Peyer's patch (tissue), 4 donors: ENCODE data around the gene PYGB.

Experiments
- POLR2A ChIP-seq, 2 donors: fragments of 450-650 bp; IDR thresholded peaks; one replicate each; pipeline ENCODE4 v1.5.1; 2017; ENCODE audit warnings: antibody characterized with exemption in 2 of 2, mild to moderate bottlenecking in 2 of 2, moderate library complexity in 2 of 2
- TF ChIP-seq, protein P1 (sequence below), 6 experiments: fragments of 450-650 bp in 4 of 6; fragments of 200-600 bp in 2 of 6; sonication (generic) in 1 of 6; IDR thresholded peaks; one replicate each; pipeline ENCODE4 v1.5.1; 2017 to 2019; ENCODE audit warnings: antibody characterized with exemption in 6 of 6, mild to moderate bottlenecking in 3 of 6, moderate library complexity in 1 of 6

- no peak for TF ChIP-seq POLR2A (IDR thresholded peaks at IDR 0.05)
- TF ChIP-seq, protein P1, sequence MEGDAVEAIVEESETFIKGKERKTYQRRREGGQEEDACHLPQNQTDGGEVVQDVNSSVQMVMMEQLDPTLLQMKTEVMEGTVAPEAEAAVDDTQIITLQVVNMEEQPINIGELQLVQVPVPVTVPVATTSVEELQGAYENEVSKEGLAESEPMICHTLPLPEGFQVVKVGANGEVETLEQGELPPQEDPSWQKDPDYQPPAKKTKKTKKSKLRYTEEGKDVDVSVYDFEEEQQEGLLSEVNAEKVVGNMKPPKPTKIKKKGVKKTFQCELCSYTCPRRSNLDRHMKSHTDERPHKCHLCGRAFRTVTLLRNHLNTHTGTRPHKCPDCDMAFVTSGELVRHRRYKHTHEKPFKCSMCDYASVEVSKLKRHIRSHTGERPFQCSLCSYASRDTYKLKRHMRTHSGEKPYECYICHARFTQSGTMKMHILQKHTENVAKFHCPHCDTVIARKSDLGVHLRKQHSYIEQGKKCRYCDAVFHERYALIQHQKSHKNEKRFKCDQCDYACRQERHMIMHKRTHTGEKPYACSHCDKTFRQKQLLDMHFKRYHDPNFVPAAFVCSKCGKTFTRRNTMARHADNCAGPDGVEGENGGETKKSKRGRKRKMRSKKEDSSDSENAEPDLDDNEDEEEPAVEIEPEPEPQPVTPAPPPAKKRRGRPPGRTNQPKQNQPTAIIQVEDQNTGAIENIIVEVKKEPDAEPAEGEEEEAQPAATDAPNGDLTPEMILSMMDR (IDR thresholded peaks at IDR 0.05), result no peak
Measured at GRCh38 chr20:25327521-25328235, 79.8 kb downstream of the PYGB start.
